Activated CD8-positive, alpha-beta memory T cell treated with anti-CD3 and anti-CD28 coated beads for 36 hours (primary cell): Measurements from ENCODE around the gene ARL2. TPM values are rescaled to one million over a fixed set of nuclear protein-coding genes. Genes with fewer than 3 reads are reported as not detected.
"Not testable (repeated sequence)": the region's sequence is repeated elsewhere in the genome, so short reads cannot be mapped to it uniquely, and the experiment has no call there.

Source experiments
- CTCF ChIA-PET: fragments of 350-600 bp; sonication (Branson Sonifier 250); formaldehyde crosslinking; loops from one replicate; lab custom pipeline; 2021; ENCODE audit warnings: antibody characterized with exemption; lab: Charles Lee
- POLR2A ChIA-PET: fragments of 350-600 bp; sonication (Branson Sonifier 250); formaldehyde crosslinking; loops from one replicate; lab custom pipeline; 2021; ENCODE audit warnings: antibody characterized with exemption; lab: Charles Lee
- total RNA-seq, 2 experiments: library from RNA; stranded (reverse); gene quantifications; one replicate each; pipeline ENCODE4 v1.2.3, GENCODE V29; 2021

ARL2 gene
- total RNA-seq, 2 experiments from 2014 or later: 134 to 138 TPM

- CTCF ChIA-PET: no interaction called here
Observed at GRCh38 chr11:64999478-64999877, 14.5 kb upstream of the ARL2 start.

GRCh38 chr11:65002706-65003105 is 11.3 kb upstream of the ARL2 start:
- POLR2A ChIA-PET: no interaction called here
- CTCF ChIA-PET: interaction anchor here (2.4 kb wide), 1 partner anchor 11 kb away, joined by 8 read pairs; the partner anchor contains the start of gene ARL2

More at GRCh38 chr11:64999478-64999877, 14.5 kb upstream of the ARL2 start:
- POLR2A ChIA-PET: no interaction called here

- ChIA-PET CTCF (interaction anchor here (2.4 kb wide), 1 partner anchor 11 kb away, joined by 8 read pairs; the partner anchor contains the start of gene ARL2), POLR2A (no interaction called here)
Observed at GRCh38 chr11:65003282-65003681, 10.7 kb upstream of the ARL2 start.

GRCh38 chr11:65003968-65004367 is 10.0 kb upstream of the ARL2 start:
- CTCF ChIA-PET: interaction anchor here (1.4 kb wide), 1 partner anchor 10 kb away, joined by 4 read pairs; the partner anchor contains the start of gene ARL2
- POLR2A ChIA-PET: not testable (repeated sequence)

GRCh38 chr11:65008016-65008415 is 5.9 kb upstream of the ARL2 start:
- CTCF ChIA-PET: no interaction called here
- POLR2A ChIA-PET: no interaction called here

GRCh38 chr11:65008873-65009272 is 5.1 kb upstream of the ARL2 start:
- POLR2A ChIA-PET: no interaction called here
- CTCF ChIA-PET: no interaction called here

- CTCF ChIA-PET: interaction anchor here (0.5 to 3.5 kb wide), 37 partner anchors 7 to 281 kb away, joined by 3 to 28 read pairs (median 4); partner anchors contain the start of genes CDC42BPG, FAU, MAJIN and MRPL49
Observed at GRCh38 chr11:65013130-65013887, 651 bp upstream of the ARL2 start.

GRCh38 chr11:65014726-65015227 is 817 bp downstream of the ARL2 start:
- POLR2A ChIA-PET: interaction anchor here (0.6 to 2.2 kb wide), 6 partner anchors 12 to 172 kb away, joined by 3 to 7 read pairs (median 4); partner anchors contain the start of genes CDCA5, FAU, MRPL49 and ZFPL1
- CTCF ChIA-PET: interaction anchor here (0.7 to 3.5 kb wide), 32 partner anchors 8 to 845 kb away, joined by 3 to 28 read pairs (median 4); partner anchors contain the start of genes FAU, MAJIN, MRPL49 and SAC3D1

More at GRCh38 chr11:65013130-65013887, 651 bp upstream of the ARL2 start:
- POLR2A ChIA-PET: interaction anchor here (1.4 to 2.2 kb wide), 3 partner anchors 70 to 108 kb away, joined by 6 to 7 read pairs (median 6); partner anchors contain the start of genes CDCA5, FAU, MRPL49 and ZFPL1

- POLR2A ChIA-PET: no interaction called here
Observed at GRCh38 chr11:65016705-65017104, 2.7 kb downstream of the ARL2 start.

GRCh38 chr11:65017937-65018336 is 4.0 kb downstream of the ARL2 start:
- ChIA-PET CTCF (interaction anchor here (1.2 kb wide), 1 partner anchor 9 kb away, joined by 3 read pairs; no protein-coding TSS in a partner anchor), POLR2A (interaction anchor here (0.5 to 0.8 kb wide), 3 partner anchors 58 to 99 kb away, joined by 3 to 4 read pairs (median 3); partner anchors contain the start of gene CDCA5)

More at GRCh38 chr11:65016705-65017104, 2.7 kb downstream of the ARL2 start:
- CTCF ChIA-PET: no interaction called here

- CTCF ChIA-PET: no interaction called here
Observed at GRCh38 chr11:65019824-65020223, 5.9 kb downstream of the ARL2 start.

GRCh38 chr11:65021003-65021402 is 7.0 kb downstream of the ARL2 start:
- ChIA-PET POLR2A (no interaction called here), CTCF (interaction anchor here (0.7 kb wide), 1 partner anchor 66 kb away, joined by 3 read pairs; no protein-coding TSS in a partner anchor)

More at GRCh38 chr11:65019824-65020223, 5.9 kb downstream of the ARL2 start:
- POLR2A ChIA-PET: no interaction called here

- CTCF ChIA-PET: no interaction called here
- POLR2A ChIA-PET: no interaction called here
Observed at GRCh38 chr11:65021509-65021908, 7.5 kb downstream of the ARL2 start.

GRCh38 chr11:65023502-65023901 is 9.5 kb downstream of the ARL2 start:
- CTCF ChIA-PET: not testable (repeated sequence)

GRCh38 chr11:65026810-65027209 is 12.8 kb downstream of the ARL2 start:
- ChIA-PET CTCF (interaction anchor here (1.0 to 2.7 kb wide), 6 partner anchors 9 to 180 kb away, joined by 3 to 19 read pairs (median 4); partner anchors contain the start of genes ARL2 and SAC3D1), POLR2A (interaction anchor here (0.9 to 1.0 kb wide), 2 partner anchors 12 to 90 kb away, joined by 3 read pairs; partner anchors contain the start of gene ARL2)

More at GRCh38 chr11:65023502-65023901, 9.5 kb downstream of the ARL2 start:
- POLR2A ChIA-PET: not testable (repeated sequence)

- CTCF ChIA-PET: interaction anchor here (1.0 to 2.7 kb wide), 6 partner anchors 10 to 180 kb away, joined by 3 to 19 read pairs (median 4); partner anchors contain the start of genes ARL2 and SAC3D1
Observed at GRCh38 chr11:65027213-65028067, 13.5 kb downstream of the ARL2 start, which contains the start of gene SNX15. Gene SNX15 (plus strand): TSS chr11:65027439. CDS start chr11:65027538, 99 bp downstream.

GRCh38 chr11:65032216-65032615 is 18.3 kb downstream of the ARL2 start:
- POLR2A ChIA-PET: no interaction called here
- CTCF ChIA-PET: interaction anchor here (0.7 kb wide), 1 partner anchor 18 kb away, joined by 3 read pairs; the partner anchor contains the start of gene ARL2

More at GRCh38 chr11:65027213-65028067, 13.5 kb downstream of the ARL2 start, which contains the start of gene SNX15:
- POLR2A ChIA-PET: interaction anchor here (0.5 to 1.0 kb wide), 2 partner anchors 12 to 89 kb away, joined by 3 to 6 read pairs; no protein-coding TSS in a partner anchor

- POLR2A ChIA-PET: interaction anchor here (0.5 kb wide), 1 partner anchor 79 kb away, joined by 3 read pairs; no protein-coding TSS in a partner anchor
Observed at GRCh38 chr11:65034423-65034822, 20.5 kb downstream of the ARL2 start.

More at GRCh38 chr11:65034423-65034822, 20.5 kb downstream of the ARL2 start:
- CTCF ChIA-PET: interaction anchor here (1.3 kb wide), 1 partner anchor 20 kb away, joined by 4 read pairs; no protein-coding TSS in a partner anchor
